ENCODE data around the gene RTL9. TPM values are rescaled to one million over a fixed set of nuclear protein-coding genes. Genes with fewer than 3 reads are reported as not detected.

The RTL9 gene
- total and polyA plus RNA-seq, 2 donors (not counting 3 experiments of a cell fraction or from before 2014, with no cell fraction given): not detected

- Histone ChIP-seq H3K36me3 (ENCODE audit: control insufficient read depth in 2 of 2, extremely low read depth in 1 of 2, insufficient read depth in 2 of 2, low read length in 2 of 2) (no peaks in the 10 kb centered on the region), H3K4me3 (replicated peaks in 1 of 3; ENCODE audit: insufficient read depth in 1 of 3, low read depth in 1 of 3, low read length in 3 of 3) (no peak overlapping the region), H4K20me1 (replicated peaks; ENCODE audit: control insufficient read depth, extremely low read depth, insufficient read depth, low read length) (no peaks in the 10 kb centered on the region), H3K9me1 (replicated peaks; ENCODE audit: control insufficient read depth, extremely low read depth, insufficient read depth, low read length) (no peaks in the 10 kb centered on the region), H3K4me2 (ENCODE audit: insufficient read depth, low read length) (no peak overlapping the region), H3K79me2 (ENCODE audit: control insufficient read depth, insufficient read depth, low read length) (no peaks in the 10 kb centered on the region), H3K4me1 (ENCODE audit: control insufficient read depth, extremely low read depth, insufficient read depth, low read length) (no peaks in the 10 kb centered on the region), H3K27me3 (ENCODE audit: control insufficient read depth in 2 of 2, insufficient read depth in 2 of 2, low read length in 2 of 2) (no peaks in the 10 kb centered on the region), H3K27ac (ENCODE audit: insufficient read depth, low read depth, low read length) (no peak overlapping the region), H3K9me3 (replicated peaks; ENCODE audit: control insufficient read depth, insufficient read depth, low read length) (no peaks in the 10 kb centered on the region), H3K9ac (replicated peaks; ENCODE audit: extremely low read depth, insufficient read depth, low read length) (no peak overlapping the region), H2AFZ (ENCODE audit: low read depth, low read length) (no peak overlapping the region)
- POLR2A ChIA-PET: no interaction called here
- CTCF ChIA-PET: no interaction called here
- no TSS peak for BruUV-seq (replicated peaks)
- TF ChIP-seq POLR2A (IDR thresholded peaks at IDR 0.05; ENCODE audit: low read depth, low read length) (no peak), MAX (IDR thresholded peaks at IDR 0.05; ENCODE audit: insufficient read depth, insufficient read length) (no peak), EZH2 (IDR thresholded peaks at IDR 0.05; ENCODE audit: borderline replicate concordance, low read depth, low read length, severe bottlenecking) (no peak), MYC (IDR thresholded peaks at IDR 0.05; ENCODE audit: low read depth, low read length) (no peak), FOS (IDR thresholded peaks at IDR 0.05; ENCODE audit: borderline replicate concordance, insufficient read depth, low read length) (no peak), POLR2AphosphoS5 (IDR thresholded peaks at IDR 0.05; ENCODE audit: insufficient read depth, low read depth, low read length) (no peak), GATA2 (IDR thresholded peaks at IDR 0.05; ENCODE audit: insufficient read depth, insufficient read length, low read depth, low read length) (no peak), CTCF (IDR thresholded peaks at IDR 0.05; ENCODE audit: extremely low read depth in 1 of 2, insufficient read depth in 1 of 2, low read depth in 1 of 2, low read length in 2 of 2) (no peak), JUN (IDR thresholded peaks at IDR 0.05; ENCODE audit: borderline replicate concordance, insufficient read depth, insufficient read length, low read depth) (no peak)
- dilution Hi-C loops (cut with MboI; ENCODE audit: extremely low pct_ligation_motif_present, low sequenced_read_pairs): no loop called here
- FAIRE-seq: no peak
- intact Hi-C loops (cut with micrococcal nuclease): no loop called here
- DNase-seq (ENCODE audit: low read depth, low spot score): no peak
Observed at GRCh38 chrX:110394651-110395050, 36.0 kb downstream of the RTL9 start.
